A549 (cell line): ENCODE data around the gene NTNG2. TPM values are rescaled to one million over a fixed set of nuclear protein-coding genes. Genes with fewer than 3 reads are reported as not detected.
A peak's percentile ranks its signal among the peaks of the same experiment; 100 is the strongest.

Source experiments
- ATAC-seq, 2 experiments: fragments of 200-7000 bp in 1 of 2; fragments of >200 bp in 1 of 2; cut with Nextera tagmentation in 1 of 2; cut with Tn5 transposase in 1 of 2; 3 replicates each; pipeline versions ENCODE4 v1.8.0 to v1.9.1; 2018 to 2020; ENCODE audit warnings: mild to moderate bottlenecking in 1 of 2, moderate library complexity in 1 of 2
- CTCF ChIA-PET: fragments of 300-600 bp; sonication (Branson Sonifier 250); formaldehyde crosslinking; extraction: SDS; loops from one replicate; lab custom pipeline; 2021; ENCODE audit warnings: antibody characterized with exemption, inconsistent platforms; lab: Yijun Ruan, JAX
- POLR2A ChIA-PET: fragments of 350-600 bp; formaldehyde crosslinking; extraction: SDS; loops from one replicate; lab custom pipeline; 2021; ENCODE audit warnings: antibody characterized with exemption, inconsistent platforms; lab: Yijun Ruan, JAX
- DNase-seq, 2 experiments: peaks; one replicate each; pipeline versions ENCODE4 v3.0.0 to v3.0.0-alpha.2; 2011 to 2016; ENCODE audit warnings: low read depth in 1 of 2, low spot score in 1 of 2
- FAIRE-seq: peaks from 2 replicates; lab custom pipeline; 2011; peaks lifted over from hg19 to GRCh38; lab: Jason Lieb, UNC
- H3K27ac ChIP-seq, 2 experiments: fragments of >200 bp; sonication (Bioruptor Twin); formaldehyde crosslinking; 3 replicates each; pipeline ENCODE4 v1.5.1; 2016 to 2017
- H3K4me1 ChIP-seq: fragments of >200 bp; sonication (Bioruptor Twin); formaldehyde crosslinking; 3 replicates; pipeline ENCODE4 v1.6.1; 2016
- H3K4me2 ChIP-seq: fragments of >200 bp; sonication (Bioruptor Twin); formaldehyde crosslinking; 3 replicates; pipeline ENCODE4 v1.6.1; 2016
- H3K4me3 ChIP-seq: fragments of >200 bp; sonication (Bioruptor Twin); formaldehyde crosslinking; 3 replicates; pipeline ENCODE4 v1.5.1; 2016
- H3K9me3 ChIP-seq: fragments of >200 bp; sonication (Bioruptor Twin); formaldehyde crosslinking; 3 replicates; pipeline ENCODE4 v1.6.1; 2016
- EHF ChIP-seq: fragments of 250-450 bp; sonication (Bioruptor Pico); IDR thresholded peaks from 2 replicates; pipeline ENCODE4 v1.5.0; 2020; ENCODE audit warnings: mild to moderate bottlenecking
- EHMT2 ChIP-seq: fragments of 200-600 bp; sonication (generic); IDR thresholded peaks from 2 replicates; pipeline ENCODE4 v1.6.1; 2016; ENCODE audit warnings: antibody characterized with exemption, low read depth, mild to moderate bottlenecking, moderate library complexity
- ELK1 ChIP-seq: fragments of 150-350 bp; IDR thresholded peaks from 2 replicates; pipeline ENCODE4 v1.6.1; 2014; ENCODE audit warnings: low read depth, mild to moderate bottlenecking, low read length
- EP300 ChIP-seq, 2 experiments: fragments of >200 bp; sonication (Bioruptor Twin); formaldehyde crosslinking; IDR thresholded peaks; 2 replicates in 1 of 2; 3 replicates in 1 of 2; pipeline ENCODE4 v1.6.1; 2016 to 2017
- FOXS1 ChIP-seq: fragments of 250-450 bp; sonication (Bioruptor Pico); IDR thresholded peaks from 2 replicates; pipeline ENCODE4 v1.5.0; 2020; ENCODE audit warnings: mild to moderate bottlenecking, moderate library complexity
- HOXB5 ChIP-seq: fragments of 250-450 bp; sonication (Bioruptor Pico); IDR thresholded peaks from 2 replicates; pipeline ENCODE4 v1.5.0; 2020; ENCODE audit warnings: mild to moderate bottlenecking, moderate library complexity
- KDM1A ChIP-seq: fragments of 200-600 bp; sonication (generic); IDR thresholded peaks from 2 replicates; pipeline ENCODE4 v1.6.1; 2016; ENCODE audit warnings: low read depth, mild to moderate bottlenecking
- NPAS2 ChIP-seq: fragments of 250-450 bp; sonication (Bioruptor Pico); IDR thresholded peaks from 2 replicates; pipeline ENCODE4 v1.8.0; 2022; ENCODE audit warnings: mild to moderate bottlenecking, moderate library complexity, borderline replicate concordance
- PHF8 ChIP-seq: fragments of 200-600 bp; sonication (generic); IDR thresholded peaks from 2 replicates; pipeline ENCODE4 v1.6.1; 2016; ENCODE audit warnings: low read depth, mild to moderate bottlenecking, antibody characterized with exemption, moderate library complexity, borderline replicate concordance
- POLR2A ChIP-seq: IDR thresholded peaks from 2 replicates; pipeline ENCODE4 v1.6.1; 2012; ENCODE audit warnings: mild to moderate bottlenecking, low read length
- RCOR1 ChIP-seq: fragments of 150-350 bp; IDR thresholded peaks from 2 replicates; pipeline ENCODE4 v1.6.1; 2014; ENCODE audit warnings: antibody characterized with exemption, low read length, low read depth
- RFX5 ChIP-seq: fragments of 450-650 bp; IDR thresholded peaks from 2 replicates; pipeline ENCODE4 v1.7.1; 2014; ENCODE audit warnings: antibody characterized with exemption, mild to moderate bottlenecking, moderate library complexity
- RNF2 ChIP-seq: fragments of 200-600 bp; sonication (generic); IDR thresholded peaks from 2 replicates; pipeline ENCODE4 v1.6.1; 2016; ENCODE audit warnings: low read depth, mild to moderate bottlenecking, antibody characterized with exemption, moderate library complexity, borderline replicate concordance
- TFCP2L1 ChIP-seq: fragments of 250-450 bp; sonication (Bioruptor Pico); IDR thresholded peaks from 2 replicates; pipeline ENCODE4 v1.5.0; 2021; ENCODE audit warnings: mild to moderate bottlenecking
- WGBS: methylation state at CpG from one replicate; pipeline ENCODE4 v1.1.6; 2017; ENCODE audit errors: missing lambda C conversion rate; 5-methylcytosine and 5-hydroxymethylcytosine counted together
- polyA plus RNA-seq, 4 experiments: library from polyadenylated mRNA; depleted of rRNA in 3 of 4; stranded (reverse); fragments of >200 nt; fragmentation: RNase III in 1 of 4; extraction: RNeasy Plus Mini Kit Qiagen cat#74134 plus additional on column Dnase treatment in 1 of 4; gene quantifications; 2 replicates in 3 of 4; 3 replicates in 1 of 4; pipeline ENCODE4 v1.2.3, GENCODE V29; 2011 to 2017
- TF ChIP-seq, protein P1 (sequence below): IDR thresholded peaks from 2 replicates; pipeline ENCODE4 v1.6.1; 2012
- TF ChIP-seq, protein P2 (sequence below): IDR thresholded peaks from 2 replicates; pipeline ENCODE4 v1.6.1; 2012; ENCODE audit warnings: low read depth, borderline replicate concordance
- TF ChIP-seq, protein P3 (sequence below): fragments of >200 bp; sonication (Bioruptor Twin); formaldehyde crosslinking; IDR thresholded peaks from 3 replicates; pipeline ENCODE4 v1.5.1; 2016

The NTNG2 gene
- polyA plus RNA-seq, 2 of the 4 experiments (the other 2 are of a cell fraction) = 0.52 to 1.0 TPM

DNA sequence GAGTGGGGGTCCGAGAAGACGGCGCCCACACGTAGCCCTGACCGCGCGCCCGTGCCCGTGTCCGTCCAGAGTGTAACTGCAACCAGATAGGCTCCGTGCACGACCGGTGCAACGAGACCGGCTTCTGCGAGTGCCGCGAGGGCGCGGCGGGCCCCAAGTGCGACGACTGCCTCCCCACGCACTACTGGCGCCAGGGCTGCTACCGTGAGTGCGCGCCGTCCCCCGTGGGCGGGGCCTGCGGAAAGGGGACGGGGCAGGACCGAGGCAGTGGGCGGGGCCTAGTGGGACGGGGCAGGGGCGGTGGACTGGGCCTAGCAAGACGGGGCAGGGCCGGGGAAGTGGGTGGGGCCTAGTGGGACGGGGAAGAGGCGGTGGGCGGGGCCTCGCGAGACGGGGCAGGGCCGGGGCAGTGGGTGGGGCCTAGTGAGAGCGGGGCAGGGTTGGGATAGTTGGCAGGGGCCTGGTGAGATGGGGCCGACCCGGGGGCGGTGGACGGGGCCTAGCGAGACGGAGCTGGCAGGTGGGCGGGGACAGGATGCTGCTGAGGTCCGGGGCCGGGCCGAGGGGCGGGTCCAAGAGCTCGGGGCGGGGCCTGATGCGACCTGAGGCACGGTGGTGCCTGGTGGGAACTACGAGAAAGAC is 79.1 kb downstream of the NTNG2 start:
- DNase-seq = peak; percentile 86 to 97
- H3K27ac ChIP-seq = peak overlapping the region in 1 of 2 experiments; percentile 79; a peak in 4 of 6 replicates
- no peak for TF ChIP-seq PHF8
- TF ChIP-seq RFX5 = no peak
- TF ChIP-seq RNF2 = no peak
- TF ChIP-seq RCOR1 = no peak
- TF ChIP-seq NPAS2 (CRISPR knock-in tag) = no peak
- TF ChIP-seq, protein P1, sequence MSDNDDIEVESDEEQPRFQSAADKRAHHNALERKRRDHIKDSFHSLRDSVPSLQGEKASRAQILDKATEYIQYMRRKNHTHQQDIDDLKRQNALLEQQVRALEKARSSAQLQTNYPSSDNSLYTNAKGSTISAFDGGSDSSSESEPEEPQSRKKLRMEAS = peak; percentile 34; the same call in 1 of the 2 replicates
- TF ChIP-seq FOXS1 (CRISPR knock-in tag) = no peak
- TF ChIP-seq TFCP2L1 (CRISPR knock-in tag) = no peak
- no peak for TF ChIP-seq HOXB5 (CRISPR knock-in tag)
- 0 out of 2 replicates have a peak, but pooled peaks have one; percentile 13 for TF ChIP-seq POLR2A
- TF ChIP-seq ELK1 = no peak
- TF ChIP-seq, protein P2, sequence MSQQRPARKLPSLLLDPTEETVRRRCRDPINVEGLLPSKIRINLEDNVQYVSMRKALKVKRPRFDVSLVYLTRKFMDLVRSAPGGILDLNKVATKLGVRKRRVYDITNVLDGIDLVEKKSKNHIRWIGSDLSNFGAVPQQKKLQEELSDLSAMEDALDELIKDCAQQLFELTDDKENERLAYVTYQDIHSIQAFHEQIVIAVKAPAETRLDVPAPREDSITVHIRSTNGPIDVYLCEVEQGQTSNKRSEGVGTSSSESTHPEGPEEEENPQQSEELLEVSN = peak; percentile 60; the same call in 1 of the 2 replicates
- TF ChIP-seq KDM1A = no peak
- no peaks in the 10 kb centered on the region for H3K9me3 ChIP-seq
- ChIA-PET POLR2A (no interaction called here), CTCF (interaction anchor here (1.0 to 10.6 kb wide), 6 partner anchors 8 to 480 kb away, joined by 5 to 232 read pairs (median 70); partner anchors contain the start of gene NTNG2)
- H3K4me3 ChIP-seq = peak overlapping the region; percentile 78
- H3K4me2 ChIP-seq = peak overlapping the region; percentile 100
- peak; percentile 67 to 88 for ATAC-seq
- no peak for FAIRE-seq
- WGBS = 43% methylated on average over 20 of the region's 63 CpGs
- H3K4me1 ChIP-seq = peaks cover 16% of the 10 kb centered on the region; the same call in 2 of the 3 replicates

- Histone ChIP-seq H3K9me3 (no peaks in the 10 kb centered on the region), H3K4me1 (peaks cover 16% of the 10 kb centered on the region; the same call in 2 of the 3 replicates), H3K4me2 (peak overlapping the region; percentile 100), H3K27ac (peak overlapping the region; percentile 33 to 79; a peak in 5 of 6 replicates), H3K4me3 (peak overlapping the region; percentile 78)
- 0% methylated on average over 9 of the region's 33 CpGs for WGBS
- TF ChIP-seq, protein P2 = peak; percentile 66; the same call in 1 of the 2 replicates
- TF ChIP-seq, protein P1 = peak; percentile 68
- TF ChIP-seq NPAS2 (CRISPR knock-in tag) (no peak), EP300 (IDR thresholded peaks at IDR 0.05) (no peak)
- CTCF ChIA-PET = interaction anchor here (1.0 to 10.6 kb wide), 4 partner anchors 7 to 481 kb away, joined by 5 to 232 read pairs (median 70); no protein-coding TSS in a partner anchor
- ATAC-seq = no peak
- POLR2A ChIA-PET = no interaction called here
- no peak for FAIRE-seq
- no peak for DNase-seq
Measured at GRCh38 chr9:132241483-132241839, 79.6 kb downstream of the NTNG2 start.

- peaks cover 16% of the 10 kb centered on the region; the same call in 2 of the 3 replicates for H3K4me1 ChIP-seq
- TF ChIP-seq EHMT2 (no peak), EHF (CRISPR knock-in tag) (no peak)
- TF ChIP-seq, protein P3, sequence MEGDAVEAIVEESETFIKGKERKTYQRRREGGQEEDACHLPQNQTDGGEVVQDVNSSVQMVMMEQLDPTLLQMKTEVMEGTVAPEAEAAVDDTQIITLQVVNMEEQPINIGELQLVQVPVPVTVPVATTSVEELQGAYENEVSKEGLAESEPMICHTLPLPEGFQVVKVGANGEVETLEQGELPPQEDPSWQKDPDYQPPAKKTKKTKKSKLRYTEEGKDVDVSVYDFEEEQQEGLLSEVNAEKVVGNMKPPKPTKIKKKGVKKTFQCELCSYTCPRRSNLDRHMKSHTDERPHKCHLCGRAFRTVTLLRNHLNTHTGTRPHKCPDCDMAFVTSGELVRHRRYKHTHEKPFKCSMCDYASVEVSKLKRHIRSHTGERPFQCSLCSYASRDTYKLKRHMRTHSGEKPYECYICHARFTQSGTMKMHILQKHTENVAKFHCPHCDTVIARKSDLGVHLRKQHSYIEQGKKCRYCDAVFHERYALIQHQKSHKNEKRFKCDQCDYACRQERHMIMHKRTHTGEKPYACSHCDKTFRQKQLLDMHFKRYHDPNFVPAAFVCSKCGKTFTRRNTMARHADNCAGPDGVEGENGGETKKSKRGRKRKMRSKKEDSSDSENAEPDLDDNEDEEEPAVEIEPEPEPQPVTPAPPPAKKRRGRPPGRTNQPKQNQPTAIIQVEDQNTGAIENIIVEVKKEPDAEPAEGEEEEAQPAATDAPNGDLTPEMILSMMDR = no peak
- TF ChIP-seq, protein P2 = no peak
- TF ChIP-seq, all 56 proteins: peak for 0
- ChIA-PET POLR2A (no interaction called here), CTCF (interaction anchor here (1.0 to 10.6 kb wide), 4 partner anchors 7 to 482 kb away, joined by 5 to 232 read pairs (median 70); no protein-coding TSS in a partner anchor)
- H3K4me2 ChIP-seq = peak overlapping the region; percentile 100
- DNase-seq (no peak), FAIRE-seq (no peak), ATAC-seq (peak in 1 of 2 experiments; percentile 5; a peak in 3 of 6 replicates)
- peak overlapping the region; percentile 33 to 79; a peak in 5 of 6 replicates for H3K27ac ChIP-seq
- peak overlapping the region; percentile 78 for H3K4me3 ChIP-seq
- WGBS = 19% methylated on average over 20 of the region's 81 CpGs
- H3K9me3 ChIP-seq = no peaks in the 10 kb centered on the region
Measured at GRCh38 chr9:132241840-132242620, 80.2 kb downstream of the NTNG2 start.
